DND-41 (cell line): ENCODE data around the gene ANKRD29.

Experiments used
- ATAC-seq: fragments of 200-7000 bp; cut with Tn5 transposase; 3 replicates; pipeline ENCODE4 v1.9.1; 2021; ENCODE audit warnings: low read depth; ENCODE audit not compliant: insufficient read depth
- DNase-seq: peaks from one replicate; pipeline ENCODE4 v3.0.0-alpha.2; 2020
- H2AFZ ChIP-seq: 2 replicates; pipeline ENCODE4 v1.6.0; 2012; ENCODE audit warnings: low read depth, low read length
- H3K27ac ChIP-seq: 2 replicates; pipeline ENCODE4 v1.5.1; 2012; ENCODE audit warnings: low read length, inconsistent platforms
- H3K27me3 ChIP-seq: fragments of 200-600 bp; sonication (generic); 2 replicates; pipeline ENCODE4 v1.6.0; 2012; ENCODE audit warnings: low read length, mild to moderate bottlenecking, inconsistent platforms; ENCODE audit not compliant: insufficient read depth, poor library complexity
- H3K36me3 ChIP-seq: 2 replicates; pipeline ENCODE4 v1.5.1; 2012; ENCODE audit warnings: low read length, inconsistent platforms; ENCODE audit not compliant: insufficient read depth
- H3K4me1 ChIP-seq: 2 replicates; pipeline ENCODE4 v1.5.1; 2012; ENCODE audit warnings: mild to moderate bottlenecking, low read length; ENCODE audit not compliant: insufficient read depth
- H3K4me2 ChIP-seq: 2 replicates; pipeline ENCODE4 v1.6.0; 2012; ENCODE audit warnings: mild to moderate bottlenecking, moderate library complexity, low read length, inconsistent platforms; ENCODE audit not compliant: insufficient read depth
- H3K4me3 ChIP-seq, 2 experiments: fragments of 200-600 bp in 1 of 2; shearing (Covaris generic) in 1 of 2; 2 replicates each; pipeline ENCODE4 v1.5.1; 2012 to 2016; ENCODE audit warnings: inconsistent platforms in 2 of 2, low read length in 2 of 2, mild to moderate bottlenecking in 2 of 2, low read depth in 1 of 2, moderate library complexity in 1 of 2
- H3K79me2 ChIP-seq: 2 replicates; pipeline ENCODE4 v1.6.0; 2012; ENCODE audit warnings: low read length, inconsistent platforms; ENCODE audit not compliant: insufficient read depth
- H3K9ac ChIP-seq: 2 replicates; pipeline ENCODE4 v1.6.0; 2012; ENCODE audit warnings: low read depth, mild to moderate bottlenecking, inconsistent platforms, low read length, moderate library complexity
- H3K9me3 ChIP-seq: 2 replicates; pipeline ENCODE4 v1.5.1; 2012; ENCODE audit warnings: low read length, moderate library complexity, mild to moderate bottlenecking, inconsistent platforms; ENCODE audit not compliant: insufficient read depth, severe bottlenecking
- H4K20me1 ChIP-seq: 2 replicates; pipeline ENCODE4 v1.6.0; 2012; ENCODE audit warnings: low read length; ENCODE audit not compliant: insufficient read depth
- EZH2 ChIP-seq: IDR thresholded peaks from 3 replicates; pipeline ENCODE4 v1.6.1; 2012; ENCODE audit warnings: borderline replicate concordance, low read depth, mild to moderate bottlenecking, moderate library complexity, low read length, inconsistent platforms; ENCODE audit not compliant: severe bottlenecking
- TF ChIP-seq, protein P1 (sequence below): IDR thresholded peaks from 2 replicates; pipeline ENCODE4 v1.5.1; 2012; ENCODE audit warnings: borderline replicate concordance, low read length, moderate library complexity, mild to moderate bottlenecking; ENCODE audit not compliant: poor library complexity, severe bottlenecking; ENCODE audit errors: extremely low read depth

ANKRD29 gene

DNA sequence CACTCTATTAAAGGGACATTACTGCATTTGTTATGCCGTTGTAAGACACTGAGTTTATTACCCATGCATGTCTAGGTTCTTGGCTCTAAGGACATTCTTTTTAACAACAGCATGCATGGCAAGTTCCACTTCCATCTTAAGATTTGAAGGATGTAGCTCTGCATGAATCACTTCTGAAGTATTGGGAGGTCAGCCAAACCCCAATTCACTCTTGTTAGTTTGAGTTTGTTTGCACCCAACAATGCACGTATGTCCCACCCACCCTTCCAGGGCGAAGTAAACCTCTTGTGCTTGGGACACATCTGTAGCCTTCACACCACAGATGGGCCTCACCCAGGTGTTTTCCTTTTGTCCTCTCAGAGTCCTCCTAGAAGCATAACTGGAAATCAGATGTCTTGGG lies 21.0 kb upstream of the ANKRD29 start:
- Histone ChIP-seq H2AFZ (no peak overlapping the region), H3K79me2 (no peaks in the 10 kb centered on the region), H3K4me3 (no peak overlapping the region), H3K4me1 (no peaks in the 10 kb centered on the region), H3K9me3 (no peaks in the 10 kb centered on the region), H3K36me3 (no peaks in the 10 kb centered on the region), H3K4me2 (no peak overlapping the region), H3K27ac (no peak overlapping the region), H3K9ac (no peak overlapping the region), H3K27me3 (no peaks in the 10 kb centered on the region), H4K20me1 (no peaks in the 10 kb centered on the region)
- ATAC-seq (no peak), DNase-seq (no peak)
- TF ChIP-seq, protein P1, sequence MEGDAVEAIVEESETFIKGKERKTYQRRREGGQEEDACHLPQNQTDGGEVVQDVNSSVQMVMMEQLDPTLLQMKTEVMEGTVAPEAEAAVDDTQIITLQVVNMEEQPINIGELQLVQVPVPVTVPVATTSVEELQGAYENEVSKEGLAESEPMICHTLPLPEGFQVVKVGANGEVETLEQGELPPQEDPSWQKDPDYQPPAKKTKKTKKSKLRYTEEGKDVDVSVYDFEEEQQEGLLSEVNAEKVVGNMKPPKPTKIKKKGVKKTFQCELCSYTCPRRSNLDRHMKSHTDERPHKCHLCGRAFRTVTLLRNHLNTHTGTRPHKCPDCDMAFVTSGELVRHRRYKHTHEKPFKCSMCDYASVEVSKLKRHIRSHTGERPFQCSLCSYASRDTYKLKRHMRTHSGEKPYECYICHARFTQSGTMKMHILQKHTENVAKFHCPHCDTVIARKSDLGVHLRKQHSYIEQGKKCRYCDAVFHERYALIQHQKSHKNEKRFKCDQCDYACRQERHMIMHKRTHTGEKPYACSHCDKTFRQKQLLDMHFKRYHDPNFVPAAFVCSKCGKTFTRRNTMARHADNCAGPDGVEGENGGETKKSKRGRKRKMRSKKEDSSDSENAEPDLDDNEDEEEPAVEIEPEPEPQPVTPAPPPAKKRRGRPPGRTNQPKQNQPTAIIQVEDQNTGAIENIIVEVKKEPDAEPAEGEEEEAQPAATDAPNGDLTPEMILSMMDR = no peak
- no peak for TF ChIP-seq EZH2

GRCh38 chr18:23683155-23683554 lies 20.4 kb upstream of the ANKRD29 start:
- no peak overlapping the region for H2AFZ ChIP-seq
- no peaks in the 10 kb centered on the region for H3K9me3 ChIP-seq
- DNase-seq (no peak), ATAC-seq (no peak)
- H3K9ac ChIP-seq = no peak overlapping the region
- TF ChIP-seq, protein P1 = no peak
- no peak for TF ChIP-seq EZH2
- no peak overlapping the region for H3K27ac ChIP-seq
- H3K36me3 ChIP-seq = no peaks in the 10 kb centered on the region
- no peaks in the 10 kb centered on the region for H4K20me1 ChIP-seq
- no peaks in the 10 kb centered on the region for H3K27me3 ChIP-seq
- H3K79me2 ChIP-seq = no peaks in the 10 kb centered on the region
- H3K4me2 ChIP-seq = no peak overlapping the region
- H3K4me1 ChIP-seq = no peaks in the 10 kb centered on the region
- H3K4me3 ChIP-seq = no peak overlapping the region

GRCh38 chr18:23682472-23682871 lies 19.8 kb upstream of the ANKRD29 start:
- TF ChIP-seq, protein P1 = no peak
- TF ChIP-seq EZH2 = no peak
- Histone ChIP-seq H3K4me2 (no peak overlapping the region), H3K4me1 (no peaks in the 10 kb centered on the region), H3K27ac (no peak overlapping the region), H3K9ac (no peak overlapping the region), H3K9me3 (no peaks in the 10 kb centered on the region), H3K36me3 (no peaks in the 10 kb centered on the region), H3K4me3 (no peak overlapping the region), H4K20me1 (no peaks in the 10 kb centered on the region), H2AFZ (no peak overlapping the region), H3K27me3 (no peaks in the 10 kb centered on the region), H3K79me2 (no peaks in the 10 kb centered on the region)
- ATAC-seq (no peak), DNase-seq (no peak)

GRCh38 chr18:23682045-23682444 lies 19.3 kb upstream of the ANKRD29 start:
- Histone ChIP-seq H3K27ac (no peak overlapping the region), H3K27me3 (peaks cover under 1% of the 10 kb centered on the region), H3K79me2 (no peaks in the 10 kb centered on the region), H2AFZ (no peak overlapping the region), H3K4me1 (no peaks in the 10 kb centered on the region), H3K36me3 (no peaks in the 10 kb centered on the region), H3K9ac (no peak overlapping the region), H4K20me1 (no peaks in the 10 kb centered on the region), H3K4me2 (no peak overlapping the region), H3K4me3 (no peak overlapping the region), H3K9me3 (no peaks in the 10 kb centered on the region)
- ATAC-seq (no peak), DNase-seq (no peak)
- TF ChIP-seq, protein P1 = no peak
- no peak for TF ChIP-seq EZH2
